Measurements from ENCODE around the gene EIF4ENIF1. TPM values are rescaled to one million over a fixed set of nuclear protein-coding genes. Genes with fewer than 3 reads are reported as not detected.
A peak's percentile ranks its signal among the peaks of the same experiment; 100 is the strongest.

Gene EIF4ENIF1, protein sequence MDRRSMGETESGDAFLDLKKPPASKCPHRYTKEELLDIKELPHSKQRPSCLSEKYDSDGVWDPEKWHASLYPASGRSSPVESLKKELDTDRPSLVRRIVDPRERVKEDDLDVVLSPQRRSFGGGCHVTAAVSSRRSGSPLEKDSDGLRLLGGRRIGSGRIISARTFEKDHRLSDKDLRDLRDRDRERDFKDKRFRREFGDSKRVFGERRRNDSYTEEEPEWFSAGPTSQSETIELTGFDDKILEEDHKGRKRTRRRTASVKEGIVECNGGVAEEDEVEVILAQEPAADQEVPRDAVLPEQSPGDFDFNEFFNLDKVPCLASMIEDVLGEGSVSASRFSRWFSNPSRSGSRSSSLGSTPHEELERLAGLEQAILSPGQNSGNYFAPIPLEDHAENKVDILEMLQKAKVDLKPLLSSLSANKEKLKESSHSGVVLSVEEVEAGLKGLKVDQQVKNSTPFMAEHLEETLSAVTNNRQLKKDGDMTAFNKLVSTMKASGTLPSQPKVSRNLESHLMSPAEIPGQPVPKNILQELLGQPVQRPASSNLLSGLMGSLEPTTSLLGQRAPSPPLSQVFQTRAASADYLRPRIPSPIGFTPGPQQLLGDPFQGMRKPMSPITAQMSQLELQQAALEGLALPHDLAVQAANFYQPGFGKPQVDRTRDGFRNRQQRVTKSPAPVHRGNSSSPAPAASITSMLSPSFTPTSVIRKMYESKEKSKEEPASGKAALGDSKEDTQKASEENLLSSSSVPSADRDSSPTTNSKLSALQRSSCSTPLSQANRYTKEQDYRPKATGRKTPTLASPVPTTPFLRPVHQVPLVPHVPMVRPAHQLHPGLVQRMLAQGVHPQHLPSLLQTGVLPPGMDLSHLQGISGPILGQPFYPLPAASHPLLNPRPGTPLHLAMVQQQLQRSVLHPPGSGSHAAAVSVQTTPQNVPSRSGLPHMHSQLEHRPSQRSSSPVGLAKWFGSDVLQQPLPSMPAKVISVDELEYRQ
- 10 to 100 TPM; 31.1 to 41.7 (median 41.2) TPM for total RNA-seq
- 21.9 TPM for total RNA-seq (2013)

DNA sequence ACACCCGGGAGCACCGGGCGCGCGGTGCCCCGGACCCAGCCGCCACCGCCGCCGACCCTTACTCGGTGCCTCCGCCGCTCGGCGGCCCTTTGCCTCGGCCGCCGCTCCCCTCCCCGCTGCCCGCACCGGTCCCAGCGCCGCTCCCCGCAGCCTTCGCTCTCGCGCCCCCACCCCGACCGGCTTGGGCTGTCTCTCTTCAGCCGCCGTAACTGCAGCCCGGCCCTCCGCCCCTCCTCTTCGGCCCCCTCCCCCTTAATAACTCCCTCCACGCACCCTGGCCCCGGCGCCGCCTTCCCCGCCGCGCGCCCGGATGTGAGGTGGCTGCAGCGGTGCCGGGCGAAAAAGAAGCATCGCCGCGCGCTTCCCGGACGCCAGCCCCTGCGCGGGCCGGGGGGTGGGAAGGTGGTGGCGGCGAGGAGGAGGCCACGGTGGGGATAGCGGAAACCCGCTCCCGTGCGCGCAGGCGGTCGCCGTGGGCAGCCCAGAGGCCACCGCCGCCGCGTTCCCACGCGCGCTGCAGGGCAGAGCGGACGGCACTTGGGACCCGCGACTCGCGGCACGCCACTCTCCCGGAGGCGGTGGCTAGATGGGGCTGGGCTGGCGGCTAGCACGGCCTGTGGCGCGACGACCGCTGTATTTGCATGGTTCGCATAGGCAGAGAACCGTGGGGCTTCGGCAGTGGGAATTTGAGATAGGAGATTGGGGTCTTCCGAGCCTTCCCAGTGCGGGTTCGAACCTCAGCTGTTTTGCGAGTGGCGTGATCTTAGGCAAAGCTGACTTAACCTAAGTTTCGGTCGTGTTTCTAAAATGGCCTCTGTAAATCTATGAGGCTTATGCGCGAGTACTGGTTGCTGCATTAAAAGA is at the start of gene EIF4ENIF1:
Gene EIF4ENIF1 (minus strand): TSS at position 211 of the 864 bp plus-strand sequence. CDS start 1,124 bp downstream, outside the sequence.
- Histone ChIP-seq H3K27me3 (ENCODE audit: control insufficient read depth, insufficient read depth, low read length) (no peaks in the 10 kb centered on the region), H3K9me3 (ENCODE audit: control insufficient read depth, insufficient read depth, low read length) (no peaks in the 10 kb centered on the region), H3K36me3 (ENCODE audit: control insufficient read depth, insufficient read depth, low read length) (peaks cover 12% of the 10 kb centered on the region), H3K4me1 (ENCODE audit: control insufficient read depth, insufficient read depth, low read length) (peaks cover 19% of the 10 kb centered on the region), H3K4me3 (ENCODE audit: low read length) (peak within 1 kb of the TSS; percentile 91), H3K27ac (ENCODE audit: low read length) (peak within 1 kb of the TSS; percentile 96)
- WGBS (ENCODE audit: insufficient coverage): under 1% methylated on average over 100 of the region's 100 CpGs
- Mint-ChIP-seq H3K4me3 (peak within 1 kb of the TSS; percentile 97), H3K4me1 (peaks cover 26% of the 10 kb centered on the region in 2 donors), H3K27ac (peak within 1 kb of the TSS; percentile 95 to 97), H3K36me3 (no peaks in the 10 kb centered on the region), H3K27me3 (ENCODE audit: low read depth in 2 of 2) (no peaks in the 10 kb centered on the region), H3K9me3 (no peaks in the 10 kb centered on the region)
- intact Hi-C loops (cut with micrococcal nuclease): loop anchor here (5.0 to 10.0 kb wide), 2 partner anchors 37 to 145 kb away; partner anchors contain the start of gene PATZ1
- TF ChIP-seq, protein P1, sequence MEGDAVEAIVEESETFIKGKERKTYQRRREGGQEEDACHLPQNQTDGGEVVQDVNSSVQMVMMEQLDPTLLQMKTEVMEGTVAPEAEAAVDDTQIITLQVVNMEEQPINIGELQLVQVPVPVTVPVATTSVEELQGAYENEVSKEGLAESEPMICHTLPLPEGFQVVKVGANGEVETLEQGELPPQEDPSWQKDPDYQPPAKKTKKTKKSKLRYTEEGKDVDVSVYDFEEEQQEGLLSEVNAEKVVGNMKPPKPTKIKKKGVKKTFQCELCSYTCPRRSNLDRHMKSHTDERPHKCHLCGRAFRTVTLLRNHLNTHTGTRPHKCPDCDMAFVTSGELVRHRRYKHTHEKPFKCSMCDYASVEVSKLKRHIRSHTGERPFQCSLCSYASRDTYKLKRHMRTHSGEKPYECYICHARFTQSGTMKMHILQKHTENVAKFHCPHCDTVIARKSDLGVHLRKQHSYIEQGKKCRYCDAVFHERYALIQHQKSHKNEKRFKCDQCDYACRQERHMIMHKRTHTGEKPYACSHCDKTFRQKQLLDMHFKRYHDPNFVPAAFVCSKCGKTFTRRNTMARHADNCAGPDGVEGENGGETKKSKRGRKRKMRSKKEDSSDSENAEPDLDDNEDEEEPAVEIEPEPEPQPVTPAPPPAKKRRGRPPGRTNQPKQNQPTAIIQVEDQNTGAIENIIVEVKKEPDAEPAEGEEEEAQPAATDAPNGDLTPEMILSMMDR (IDR thresholded peaks at IDR 0.05): no peak
- DNase-seq (peak; percentile 78 to 90), ATAC-seq (peak; percentile 82 to 90 (median 84))

DNA sequence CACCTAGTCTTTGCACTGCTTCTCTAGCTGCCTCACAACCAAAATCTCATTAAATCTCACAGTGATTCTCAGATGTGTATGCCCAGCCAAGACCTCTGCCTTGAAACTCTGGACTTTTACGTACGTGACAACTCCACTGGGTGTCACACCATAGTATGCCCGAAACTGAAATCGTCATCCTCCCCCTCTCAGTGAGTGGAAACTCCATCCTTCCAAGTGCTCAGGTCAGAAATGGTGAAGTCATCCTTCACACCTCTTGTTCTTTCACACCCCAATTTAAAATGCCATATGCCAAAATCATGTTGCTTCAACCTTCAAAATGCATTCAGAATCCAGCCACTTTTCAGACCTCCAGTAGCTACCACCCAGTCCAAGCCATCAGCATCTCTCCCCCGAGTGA is 49.2 kb upstream of the EIF4ENIF1 start:
- intact Hi-C loops (cut with micrococcal nuclease): no loop called here
- TF ChIP-seq, protein P1 (IDR thresholded peaks at IDR 0.05): no peak
- whole genome bisulfite sequencing (ENCODE audit: insufficient coverage): 78% methylated on average over 5 of the region's 5 CpGs

DNA sequence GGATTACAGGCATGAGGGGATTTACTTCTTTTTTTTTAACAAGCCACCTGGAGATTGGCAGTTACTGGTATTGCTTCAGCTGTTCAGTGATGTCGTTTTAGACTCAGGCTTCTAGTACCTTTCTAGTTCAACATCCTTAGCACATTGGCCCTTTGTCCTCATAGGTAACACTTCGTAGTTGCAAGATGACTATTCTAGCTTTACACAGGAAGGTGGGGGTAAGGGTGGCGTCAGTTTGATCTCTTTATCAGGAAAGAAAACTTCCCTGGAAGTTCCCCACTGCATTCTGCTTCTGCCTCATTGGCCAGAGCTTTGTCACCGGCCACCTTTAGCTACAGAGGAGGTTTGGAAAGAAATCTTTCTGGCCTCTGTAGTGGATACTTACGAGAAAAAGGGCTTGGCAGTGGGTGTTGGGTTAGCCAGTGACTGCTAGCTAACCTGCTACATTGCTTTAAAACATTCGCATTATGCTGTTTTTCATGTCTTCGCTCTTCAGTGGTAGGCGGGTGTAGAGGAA is 47.4 kb upstream of the EIF4ENIF1 start:
- Histone ChIP-seq H3K27me3 (ENCODE audit: control insufficient read depth, insufficient read depth, low read length) (no peaks in the 10 kb centered on the region), H3K9me3 (ENCODE audit: control insufficient read depth, insufficient read depth, low read length) (no peaks in the 10 kb centered on the region), H3K4me3 (ENCODE audit: low read length) (no peak overlapping the region), H3K36me3 (ENCODE audit: control insufficient read depth, insufficient read depth, low read length) (peaks cover 19% of the 10 kb centered on the region), H3K27ac (ENCODE audit: low read length) (no peak overlapping the region), H3K4me1 (ENCODE audit: control insufficient read depth, insufficient read depth, low read length) (no peaks in the 10 kb centered on the region)
- Mint-ChIP-seq H3K9me3 (no peaks in the 10 kb centered on the region), H3K27ac (peak overlapping the region; percentile 27 to 34), H3K27me3 (ENCODE audit: low read depth in 2 of 2) (no peaks in the 10 kb centered on the region), H3K36me3 (peaks cover 8% of the 10 kb centered on the region), H3K4me3 (no peak overlapping the region), H3K4me1 (peaks cover 10 to 28% of the 10 kb centered on the region in 2 donors)
- intact Hi-C loops (cut with micrococcal nuclease): no loop called here
- ATAC-seq: no peak
- TF ChIP-seq, protein P1 (IDR thresholded peaks at IDR 0.05): no peak
- WGBS (ENCODE audit: insufficient coverage): 72% methylated on average over 7 of the region's 8 CpGs
- DNase-seq: peak in 1 of 2 donors; percentile 39

More for the DNA sequence above, 49.2 kb upstream of the EIF4ENIF1 start:
- peak in 1 of 2 donors; percentile 17 for DNase-seq
- ATAC-seq: no peak
- no peak overlapping the region for H3K4me3 ChIP-seq (ENCODE audit: low read length)
- H3K36me3 ChIP-seq (ENCODE audit: control insufficient read depth, insufficient read depth, low read length): peaks cover 16% of the 10 kb centered on the region
- H3K9me3 Mint-ChIP-seq: no peaks in the 10 kb centered on the region
- peak overlapping the region; percentile 0 to 7 for H3K27ac Mint-ChIP-seq
- H3K4me3 Mint-ChIP-seq: no peak overlapping the region
- no peaks in the 10 kb centered on the region for H3K4me1 ChIP-seq (ENCODE audit: control insufficient read depth, insufficient read depth, low read length)
- H3K27me3 ChIP-seq (ENCODE audit: control insufficient read depth, insufficient read depth, low read length): no peaks in the 10 kb centered on the region
- H3K9me3 ChIP-seq (ENCODE audit: control insufficient read depth, insufficient read depth, low read length): no peaks in the 10 kb centered on the region
- peaks cover 5 to 16% of the 10 kb centered on the region in 2 donors for H3K4me1 Mint-ChIP-seq
- no peaks in the 10 kb centered on the region for H3K27me3 Mint-ChIP-seq (ENCODE audit: low read depth in 2 of 2)
- H3K36me3 Mint-ChIP-seq: peaks cover 8% of the 10 kb centered on the region
- no peak overlapping the region for H3K27ac ChIP-seq (ENCODE audit: low read length)

Data from natural killer cell (primary cell).